Measurements from ENCODE around the gene IPO8.

IPO8 gene

GRCh38 chr12:30585877-30586276 is 109.8 kb downstream of the IPO8 start:
- H3K27ac ChIP-seq = no peak overlapping the region
- ChIA-PET POLR2A (ENCODE audit: low non-redundant PET) (no interaction called here), CTCF (no interaction called here)
- TF ChIP-seq CTCF (conservative IDR thresholded peaks at IDR 0.05; ENCODE audit: low read depth) = no peak
- no peak for DNase-seq (ENCODE audit: low spot score)

GRCh38 chr12:30582943-30583342 is 112.7 kb downstream of the IPO8 start:
- CTCF ChIA-PET = no interaction called here
- no peak overlapping the region for H3K27ac ChIP-seq
- POLR2A ChIA-PET (ENCODE audit: low non-redundant PET) = no interaction called here
- TF ChIP-seq CTCF (conservative IDR thresholded peaks at IDR 0.05; ENCODE audit: low read depth) = no peak
- DNase-seq (ENCODE audit: low spot score) = no peak

- CTCF ChIA-PET = no interaction called here
Observed at GRCh38 chr12:30580344-30580743, 115.3 kb downstream of the IPO8 start.

More at GRCh38 chr12:30580344-30580743, 115.3 kb downstream of the IPO8 start:
- H3K27ac ChIP-seq = no peak overlapping the region
- no peak for DNase-seq (ENCODE audit: low spot score)
- no peak for TF ChIP-seq CTCF (conservative IDR thresholded peaks at IDR 0.05; ENCODE audit: low read depth)
- POLR2A ChIA-PET (ENCODE audit: low non-redundant PET) = no interaction called here
